HS-27A (cell line): Measurements from ENCODE around the gene CALR3.
"Not testable (repeated sequence)": the region's sequence is repeated elsewhere in the genome, so short reads cannot be mapped to it uniquely, and the experiment has no call there.

ENCODE experiments used
- DNase-seq: peaks from one replicate; pipeline ENCODE4 v3.0.0-alpha.2; 2012; ENCODE audit warnings: low read depth, missing footprints

Gene CALR3, protein sequence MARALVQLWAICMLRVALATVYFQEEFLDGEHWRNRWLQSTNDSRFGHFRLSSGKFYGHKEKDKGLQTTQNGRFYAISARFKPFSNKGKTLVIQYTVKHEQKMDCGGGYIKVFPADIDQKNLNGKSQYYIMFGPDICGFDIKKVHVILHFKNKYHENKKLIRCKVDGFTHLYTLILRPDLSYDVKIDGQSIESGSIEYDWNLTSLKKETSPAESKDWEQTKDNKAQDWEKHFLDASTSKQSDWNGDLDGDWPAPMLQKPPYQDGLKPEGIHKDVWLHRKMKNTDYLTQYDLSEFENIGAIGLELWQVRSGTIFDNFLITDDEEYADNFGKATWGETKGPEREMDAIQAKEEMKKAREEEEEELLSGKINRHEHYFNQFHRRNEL

DNA sequence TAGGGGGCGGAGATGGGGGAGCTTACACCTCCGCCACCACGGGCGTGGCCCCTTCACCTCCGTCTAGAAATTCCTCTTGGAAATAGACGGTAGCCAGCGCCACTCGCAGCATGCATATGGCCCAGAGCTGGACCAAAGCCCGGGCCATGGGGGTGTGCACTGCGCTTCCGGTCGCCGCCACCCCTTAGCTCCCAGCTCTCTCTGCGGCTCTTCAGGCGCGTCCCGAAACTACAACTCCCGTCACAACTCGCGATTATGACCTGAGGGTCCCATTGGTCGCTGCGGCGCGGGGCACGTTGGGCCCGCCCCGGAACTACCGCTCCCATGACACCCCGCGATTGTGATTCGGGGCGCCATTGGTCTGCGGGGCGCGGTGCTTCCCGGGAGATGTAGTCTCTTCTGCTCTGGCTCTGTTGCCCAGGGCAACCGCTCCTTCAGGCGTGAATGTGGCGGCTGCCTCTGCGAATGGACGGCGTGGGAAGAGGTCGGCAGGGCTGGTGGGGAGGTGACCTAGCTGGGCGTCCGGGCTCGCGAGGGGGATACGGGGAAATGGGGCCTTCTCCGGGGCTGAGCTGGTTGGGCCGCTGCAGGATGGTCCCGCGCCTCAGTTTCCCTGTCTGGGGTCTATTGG, at the start of gene CALR3, which contains the start of gene C19orf44:
CALR3 (minus strand) TSS at position 186 of the 631 bp plus-strand sequence; CDS start at position 148, 38 bp downstream.
C19orf44 (plus strand) TSS at position 413 of the 631 bp plus-strand sequence. CDS start 4,399 bp downstream, outside the sequence.
- peak; percentile 89 for DNase-seq

DNA sequence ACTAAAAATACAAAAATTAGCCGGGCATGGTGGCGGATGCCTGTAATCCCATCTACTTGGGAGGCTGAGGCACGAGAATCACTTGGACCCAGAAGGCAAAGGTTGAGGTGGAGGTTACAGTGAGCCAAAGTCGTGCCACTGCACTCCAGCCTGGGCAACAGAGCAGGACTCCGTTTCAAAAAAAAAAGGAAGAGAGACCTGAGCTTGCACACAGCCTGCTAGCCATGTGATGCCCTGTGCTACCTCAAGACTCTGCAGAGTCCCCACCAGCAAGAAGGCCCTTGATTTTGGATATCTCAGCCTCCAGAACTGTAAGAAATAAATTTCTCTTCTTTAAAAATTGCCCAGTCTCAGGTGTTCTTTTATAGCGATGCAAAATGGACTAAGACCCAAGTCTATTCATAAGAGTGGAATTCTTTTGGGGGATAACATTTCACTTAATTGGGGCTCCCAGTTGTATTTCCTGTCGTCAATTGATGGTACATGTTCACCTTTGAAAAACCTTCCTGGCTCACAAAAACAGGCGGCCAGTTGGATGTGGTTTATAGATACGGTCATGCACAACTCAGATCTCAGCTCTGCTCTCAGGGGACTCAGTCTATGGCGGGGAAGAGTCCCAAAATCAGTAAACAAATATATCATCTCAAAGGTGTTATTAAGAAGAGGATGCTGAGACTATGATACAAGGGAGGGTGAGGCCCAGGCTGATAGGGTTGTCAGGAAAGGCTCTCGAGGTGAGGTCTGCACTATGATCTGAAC, 48.7 kb upstream of the CALR3 start:
- DNase-seq: no peak

DNA sequence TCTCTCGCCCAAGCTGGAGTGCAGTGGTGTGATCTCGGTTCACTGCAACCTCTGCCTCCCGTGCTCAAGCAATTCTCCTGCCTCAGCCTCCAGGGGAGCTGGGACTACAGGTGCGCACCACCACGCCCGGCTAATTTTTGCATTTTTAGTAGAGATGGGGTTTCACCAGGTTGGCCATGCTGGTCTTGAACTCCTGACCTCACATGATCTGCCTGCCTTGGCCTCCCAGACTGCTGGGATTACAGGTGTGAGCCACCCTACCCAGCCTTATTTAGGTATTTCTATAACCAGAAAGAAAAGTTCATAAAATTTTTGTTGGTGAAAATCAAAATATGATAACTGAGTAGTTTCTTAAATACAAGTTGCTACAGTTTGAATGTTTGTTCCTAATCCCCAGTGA, 47.8 kb upstream of the CALR3 start:
- not testable (repeated sequence) for DNase-seq

DNA sequence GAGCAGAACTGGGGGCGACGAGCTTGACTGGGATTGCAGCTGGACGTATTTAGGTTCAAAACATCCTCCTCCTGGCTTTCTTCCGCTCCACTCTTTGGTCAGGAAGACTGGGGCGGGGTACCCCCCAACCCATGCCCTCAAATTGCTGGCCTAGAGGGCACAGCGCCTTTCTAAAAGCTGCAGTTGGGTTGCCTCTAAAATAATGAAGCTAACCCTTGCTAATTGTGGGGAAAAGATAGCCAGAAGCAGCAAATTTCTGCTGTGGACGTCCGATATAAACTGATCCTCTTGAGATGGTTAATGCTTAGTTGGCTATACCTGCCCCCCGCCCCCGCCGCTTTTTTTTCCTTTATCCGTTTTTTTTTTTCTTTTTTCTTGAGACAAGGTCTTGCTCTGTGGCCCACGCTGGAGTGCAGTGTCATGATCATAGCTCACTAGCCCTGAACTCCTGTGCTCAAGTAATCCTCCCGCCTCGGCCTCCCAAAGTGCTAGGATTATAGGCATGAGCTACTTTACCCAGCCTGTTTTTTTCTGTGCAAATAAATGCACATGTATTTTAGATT, 47.0 kb upstream of the CALR3 start:
- no peak for DNase-seq

DNA sequence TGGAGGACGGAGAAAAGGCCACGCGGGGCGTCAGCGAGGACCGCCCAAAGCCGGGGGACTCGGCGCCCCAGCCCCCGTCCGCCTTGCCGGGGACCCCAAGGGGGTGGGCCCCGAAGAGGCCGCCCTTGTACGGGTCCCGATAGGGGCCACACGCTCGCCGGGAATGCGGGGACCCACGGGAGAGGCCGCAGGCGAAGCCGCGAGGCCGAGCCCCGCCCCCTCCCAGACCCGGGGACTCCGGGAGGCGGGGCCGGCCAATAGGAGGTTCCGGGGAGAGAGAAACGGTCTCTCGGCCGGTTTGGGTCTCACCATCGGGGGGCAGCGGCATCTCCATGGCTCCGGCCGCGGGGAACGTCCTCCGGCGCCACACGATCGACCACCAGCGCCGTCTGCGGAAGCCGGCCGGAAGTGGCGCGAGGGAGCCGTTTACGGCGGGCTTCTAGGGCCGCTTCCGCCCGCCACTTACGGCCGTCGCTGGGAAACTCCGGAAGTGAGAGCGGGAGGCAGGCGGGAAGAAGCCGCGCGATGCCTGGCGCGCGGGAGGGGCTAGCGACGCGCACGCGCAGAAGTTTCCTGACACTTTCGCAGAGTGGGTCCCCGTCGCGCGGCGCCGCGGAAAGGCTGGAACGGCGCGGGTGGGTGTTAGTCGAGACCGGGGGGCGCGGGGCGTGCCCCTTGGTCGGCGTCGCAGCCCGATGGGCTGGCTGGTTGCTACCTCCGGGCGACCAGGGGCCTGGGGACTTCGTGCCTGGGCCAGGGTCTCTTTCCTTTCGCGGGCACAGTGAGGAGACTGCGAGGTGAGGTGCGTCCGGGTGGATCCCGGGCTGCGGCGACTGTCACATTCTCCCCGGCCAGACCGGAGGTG, 46.3 kb upstream of the CALR3 start, which contains the start of gene CHERP:
CHERP (minus strand) TSS at position 393 of the 865 bp plus-strand sequence; CDS start at position 334, 59 bp downstream.
- DNase-seq: peak; percentile 74

DNA sequence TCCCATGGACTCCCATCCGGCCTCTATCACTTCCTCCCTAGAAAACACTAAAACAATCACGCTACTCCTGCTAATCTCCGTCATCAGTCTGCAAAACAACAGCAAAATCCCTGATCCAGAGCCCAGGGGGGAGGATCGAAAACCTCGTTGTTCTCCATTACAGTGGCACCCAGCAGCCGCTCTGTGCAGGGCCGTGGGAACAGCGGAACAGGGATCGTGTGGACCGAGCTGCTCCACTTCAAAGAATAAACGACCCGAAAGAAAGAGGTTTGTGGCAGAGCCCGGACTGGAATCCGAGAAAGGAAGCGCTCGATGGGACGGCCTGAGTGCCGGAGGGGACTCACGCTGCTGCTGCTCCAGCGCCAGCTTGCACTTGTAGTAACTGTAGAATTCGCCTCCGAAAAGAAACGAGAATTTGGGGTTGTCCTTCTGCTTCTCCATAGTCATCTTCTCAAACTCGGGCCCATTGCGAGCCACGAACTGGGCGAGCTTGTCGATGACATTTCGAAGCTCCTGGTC, 45.6 kb upstream of the CALR3 start:
- DNase-seq: peak; percentile 4

DNA sequence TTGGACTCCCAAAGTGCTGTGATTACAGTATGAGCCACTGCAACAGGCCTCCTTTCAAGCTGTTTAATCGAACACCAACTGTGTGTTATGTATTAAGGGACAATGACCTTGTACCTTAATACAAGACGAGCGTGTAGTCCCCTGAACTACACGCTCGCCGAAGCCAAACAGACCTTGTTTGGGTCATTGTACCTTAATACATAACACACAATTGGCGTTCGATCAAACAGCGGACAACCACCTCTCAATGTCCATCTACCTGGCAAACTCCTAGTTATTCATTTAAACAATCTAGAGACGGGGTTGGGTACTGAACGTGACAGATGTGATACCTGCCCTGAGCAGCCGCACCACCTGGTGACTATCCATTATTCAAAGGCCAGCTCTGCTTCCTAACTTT, 45.0 kb upstream of the CALR3 start:
- no peak for DNase-seq

DNA sequence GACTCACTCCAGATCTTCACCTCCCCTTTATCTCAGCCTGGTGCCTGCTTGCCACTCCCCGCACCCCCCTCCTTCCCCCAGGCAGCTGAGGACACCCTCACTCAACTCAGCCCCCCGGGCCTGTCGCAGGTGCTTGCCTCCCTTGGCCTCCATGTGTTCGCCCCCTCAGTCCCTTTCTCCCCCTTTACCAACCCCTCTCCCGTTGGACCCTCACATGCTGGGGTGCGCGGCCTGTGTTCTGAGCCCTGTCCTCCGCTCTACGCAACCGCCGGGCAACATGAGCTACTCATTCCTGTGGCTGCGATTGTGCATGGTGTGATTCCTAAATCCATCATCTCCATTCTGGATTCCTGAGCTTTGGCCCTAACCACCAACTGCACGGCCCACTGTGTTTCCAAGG, 41.1 kb upstream of the CALR3 start:
- no peak for DNase-seq

DNA sequence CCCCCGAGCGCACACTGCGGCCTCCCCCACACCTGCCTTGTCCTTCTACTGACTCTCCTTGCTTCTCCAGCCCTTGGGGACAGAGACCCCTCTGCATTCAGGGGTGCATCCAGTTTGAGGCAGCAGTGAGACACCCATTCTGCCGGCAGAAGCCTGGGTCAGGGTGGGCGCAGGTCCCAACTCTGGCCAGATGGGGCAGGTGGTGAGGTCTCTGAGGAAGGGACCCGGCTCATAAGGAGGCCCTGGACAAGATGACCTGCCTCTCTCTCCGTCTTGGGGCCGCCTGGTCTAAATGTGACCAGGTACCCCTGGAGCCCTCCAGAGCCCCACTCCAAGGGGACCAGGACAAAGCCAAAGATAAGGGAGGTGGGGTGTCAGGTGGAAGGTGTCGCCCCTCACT, 40.2 kb upstream of the CALR3 start:
- no peak for DNase-seq

DNA sequence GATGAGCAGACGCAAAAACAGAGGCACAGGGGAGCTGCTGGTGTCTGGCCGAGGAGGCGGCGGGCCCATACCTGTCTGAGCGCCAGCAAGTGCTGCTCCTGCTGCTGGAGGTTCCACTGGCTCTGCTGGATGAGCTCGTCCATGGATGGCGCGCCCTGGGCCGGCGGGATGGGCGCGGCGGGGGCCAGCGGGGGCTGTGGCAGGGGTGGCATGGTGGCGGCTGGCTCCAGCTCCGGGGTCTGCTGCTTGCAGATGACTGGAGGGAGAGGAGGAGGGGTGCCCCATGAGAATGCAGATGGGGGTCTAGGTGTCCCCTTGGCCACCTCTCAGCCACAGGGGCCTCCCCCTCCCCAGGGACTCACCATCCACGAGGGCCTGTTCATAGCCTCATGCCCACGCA, 39.4 kb upstream of the CALR3 start:
- DNase-seq: no peak

DNA sequence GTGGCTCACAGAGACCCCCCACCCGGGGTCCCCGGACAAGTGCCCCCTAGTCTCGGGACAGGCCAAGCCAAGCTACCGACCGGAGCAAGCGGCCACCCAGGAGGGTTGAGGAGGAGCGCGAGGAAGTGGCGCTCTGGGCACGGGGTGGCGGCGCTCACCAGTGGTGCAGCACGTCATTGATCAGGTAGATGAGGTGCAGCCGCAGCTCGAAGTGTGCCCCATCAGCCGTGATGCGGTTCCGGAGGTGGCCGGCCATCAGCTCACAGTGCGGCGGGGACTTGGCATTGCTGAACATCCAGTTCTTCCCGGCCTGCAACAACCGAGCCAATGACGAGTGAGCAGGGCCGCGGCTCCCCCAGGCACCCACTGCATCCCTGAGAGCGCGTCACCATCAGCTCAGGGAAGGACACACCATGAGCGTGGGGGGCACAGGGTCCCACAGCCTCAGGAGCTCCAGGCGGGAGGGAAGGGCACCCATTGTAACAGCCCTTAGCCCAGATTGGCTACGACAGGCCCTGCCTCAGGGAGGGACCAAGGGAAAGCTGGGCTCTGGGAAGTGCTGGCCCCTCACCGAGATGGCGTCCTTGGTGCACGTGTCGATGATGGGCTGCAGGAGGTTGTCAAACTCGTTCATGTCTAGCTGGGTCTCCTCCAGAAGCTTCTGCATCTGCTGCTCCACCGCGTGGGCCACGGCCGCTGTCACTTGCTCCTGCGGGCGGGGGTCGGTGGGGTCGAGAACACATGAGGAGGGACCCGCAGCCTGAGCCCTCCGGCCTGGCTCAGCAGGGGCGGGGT, 36.7 kb upstream of the CALR3 start:
- no peak for DNase-seq

DNA sequence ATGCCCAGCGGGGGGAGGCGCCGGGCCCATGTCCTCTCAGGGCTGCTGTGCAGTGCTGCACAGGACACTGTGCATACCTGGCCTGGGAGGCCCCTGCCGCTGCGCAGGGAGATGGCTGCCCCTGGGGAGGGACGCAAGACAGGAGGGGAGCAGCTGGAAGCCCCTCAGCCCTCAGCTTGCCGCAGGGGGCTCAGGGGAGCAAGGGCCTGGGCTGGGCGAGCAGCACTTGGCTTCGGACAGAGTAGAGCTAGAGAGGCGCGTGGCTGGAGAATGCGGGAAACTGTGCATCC, 35.4 kb upstream of the CALR3 start:
- DNase-seq: no peak

DNA sequence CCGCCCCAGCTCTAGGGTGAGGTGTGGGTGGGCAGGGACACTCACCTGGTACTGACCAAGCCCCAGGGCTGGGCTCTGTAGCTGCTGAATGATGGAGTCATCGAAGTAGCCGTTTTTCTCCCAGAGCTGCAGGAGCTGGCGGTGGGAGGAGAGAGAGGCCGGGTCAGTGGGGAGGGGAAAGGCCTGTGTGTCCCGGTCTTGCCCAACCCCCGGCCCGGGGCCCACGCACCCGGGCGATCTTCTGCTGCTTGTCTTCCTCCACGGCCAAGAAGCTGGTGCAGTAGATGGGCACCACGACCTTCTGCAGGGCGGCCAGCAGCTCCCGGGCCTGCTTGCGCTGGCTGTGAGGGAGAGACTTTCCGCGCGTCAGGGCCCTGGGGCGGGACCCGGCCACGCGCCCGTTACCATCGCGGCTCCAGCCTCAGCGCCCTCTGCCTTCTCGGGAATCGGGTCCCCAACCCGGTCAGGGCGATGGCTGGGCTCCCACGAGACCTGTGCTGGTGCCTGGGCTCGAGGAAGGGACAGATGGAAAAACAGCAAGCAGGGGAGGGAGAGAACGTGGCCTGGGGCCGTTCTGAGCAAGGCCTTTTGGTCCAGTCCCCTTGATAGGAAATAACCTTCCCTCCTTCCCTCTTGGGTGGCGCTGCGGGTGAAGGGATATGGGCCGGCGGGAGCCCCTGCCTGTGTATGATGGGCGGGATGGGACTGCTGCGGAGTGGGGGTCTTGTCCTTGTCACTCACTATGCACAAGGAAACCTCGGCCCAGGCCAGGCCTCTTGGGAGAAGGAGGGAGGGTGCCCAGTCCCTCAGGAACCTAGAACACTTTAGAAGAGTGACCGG, 34.8 kb upstream of the CALR3 start:
- no peak for DNase-seq

DNA sequence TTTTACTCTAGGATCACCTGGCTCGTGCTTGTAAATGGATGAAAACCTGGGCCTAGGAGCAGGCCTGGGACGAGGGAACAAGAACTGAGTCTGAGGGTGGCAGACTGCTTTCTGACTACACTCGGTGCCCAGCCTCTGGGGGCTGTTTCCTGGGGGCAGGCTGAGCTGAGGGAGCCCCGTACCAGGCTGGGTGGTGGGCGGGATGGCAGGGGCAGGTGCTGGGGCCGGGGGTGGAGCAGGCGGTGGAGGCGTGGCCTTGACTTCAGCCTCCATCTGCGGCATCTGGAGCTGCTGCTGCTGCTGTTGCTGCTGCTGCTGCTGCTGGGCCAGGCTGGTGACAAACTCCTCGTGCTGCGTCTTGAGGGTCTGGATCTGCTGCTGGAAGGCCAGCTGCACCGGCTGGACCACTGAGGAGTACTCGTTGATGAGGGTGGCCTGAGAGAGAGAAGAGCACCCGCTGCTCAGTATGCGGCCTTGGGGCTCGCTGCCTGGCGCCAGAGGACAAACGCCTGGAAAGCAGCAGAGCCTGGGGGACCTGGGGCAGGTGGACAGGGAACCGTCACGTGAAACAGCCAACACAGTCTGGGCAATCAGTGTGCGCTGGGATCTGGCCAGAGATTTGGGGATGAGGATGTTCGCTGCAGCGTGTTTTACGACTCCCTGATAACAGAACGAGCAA, 33.6 kb upstream of the CALR3 start:
- no peak for DNase-seq

DNA sequence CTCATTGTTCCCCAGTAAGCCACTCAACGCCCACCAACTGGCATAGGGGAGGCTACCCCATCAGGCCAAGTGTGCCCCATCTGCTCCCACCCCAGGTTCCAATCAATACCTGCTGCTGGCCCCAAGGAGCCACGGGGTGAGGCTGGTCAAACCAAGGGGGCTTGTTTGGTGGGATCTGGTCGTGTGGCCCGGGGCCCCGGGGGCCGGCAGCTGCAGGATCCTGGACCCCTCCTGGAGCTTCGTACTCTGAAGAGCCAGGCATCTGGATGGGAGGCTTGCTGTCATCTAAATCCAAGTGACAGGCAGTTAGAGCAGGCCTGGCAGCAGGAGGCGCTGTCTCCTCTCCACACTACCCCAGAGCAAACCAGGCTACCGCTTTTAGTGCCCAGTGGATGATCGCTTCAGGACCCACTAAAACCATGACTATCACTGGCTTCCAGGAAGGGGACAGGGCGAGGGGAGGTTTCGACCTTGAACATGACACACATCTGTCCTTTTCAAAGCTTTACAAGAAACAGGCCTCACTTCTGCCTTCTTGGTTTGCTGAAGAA, 32.1 kb upstream of the CALR3 start:
- no peak for DNase-seq

DNA sequence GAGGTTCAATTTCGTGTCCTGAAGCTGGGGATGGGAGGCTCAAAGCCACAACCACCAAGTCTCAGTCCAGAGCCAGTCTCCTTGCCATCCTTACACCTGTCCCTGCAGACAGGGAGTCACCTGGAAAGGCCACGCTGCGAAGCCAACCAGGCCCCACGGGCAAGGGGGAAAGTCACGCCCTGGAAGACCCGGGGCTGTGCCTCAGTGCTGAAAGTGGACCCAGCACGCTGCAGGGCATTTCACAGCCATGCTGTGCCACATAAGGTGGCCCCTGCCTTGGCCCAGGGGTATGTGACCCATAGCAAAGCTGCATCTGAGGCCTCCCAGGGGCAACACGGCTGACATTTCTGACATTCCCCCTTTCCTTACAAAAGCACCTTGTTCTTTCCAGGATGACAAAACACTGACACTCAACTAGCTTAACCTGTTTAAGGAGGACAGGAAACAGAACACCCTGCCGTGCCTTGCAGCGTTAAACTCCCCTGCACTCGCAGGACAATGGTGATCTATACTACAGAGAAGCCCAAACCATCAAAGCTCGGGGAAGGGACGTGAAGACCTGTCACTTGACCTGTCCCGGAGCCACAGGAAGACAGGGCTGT, 31.5 kb upstream of the CALR3 start:
- DNase-seq: no peak

DNA sequence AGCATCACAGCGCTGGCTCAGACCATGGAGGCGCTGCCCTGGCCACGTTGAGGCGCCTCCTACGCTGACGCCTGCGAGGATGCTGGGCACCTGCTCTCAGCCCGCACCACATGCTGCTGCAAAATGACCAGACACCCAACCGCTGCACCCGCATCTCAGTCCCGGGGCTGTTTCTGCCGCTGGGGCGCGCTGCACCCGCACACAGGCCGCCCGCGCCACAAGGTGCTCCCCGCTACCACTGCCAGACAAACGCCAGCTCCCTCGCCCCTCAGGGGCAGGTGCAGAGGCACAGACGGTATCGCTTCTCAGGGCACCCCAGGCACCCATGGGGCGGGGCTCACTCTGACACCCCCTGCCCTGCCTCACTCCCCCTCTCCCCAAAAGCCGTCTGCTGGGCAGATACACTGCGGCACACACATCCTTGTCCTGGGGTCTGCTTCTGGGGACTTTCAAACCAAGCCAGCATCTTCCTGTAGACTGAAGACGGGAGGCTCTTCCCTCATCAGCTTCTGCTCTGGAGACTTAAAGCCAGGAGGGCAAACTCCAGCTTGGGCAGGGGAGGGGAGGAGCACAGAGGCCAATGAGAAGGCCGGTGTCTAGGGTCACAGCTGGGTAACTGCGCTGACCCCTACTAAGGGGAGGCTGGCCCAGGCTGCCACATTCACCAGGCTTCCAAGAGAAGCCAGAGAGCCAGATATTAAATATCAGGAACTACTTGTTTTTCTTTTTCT, 29.9 kb upstream of the CALR3 start:
- no peak for DNase-seq
